Effector CD4-positive, alpha-beta T cell (primary cell): ENCODE measurements around the gene CIDEB.

Experiments
- DNase-seq: peaks from one replicate; pipeline ENCODE4 v3.0.0-alpha.2; 2020

Gene CIDEB

DNA sequence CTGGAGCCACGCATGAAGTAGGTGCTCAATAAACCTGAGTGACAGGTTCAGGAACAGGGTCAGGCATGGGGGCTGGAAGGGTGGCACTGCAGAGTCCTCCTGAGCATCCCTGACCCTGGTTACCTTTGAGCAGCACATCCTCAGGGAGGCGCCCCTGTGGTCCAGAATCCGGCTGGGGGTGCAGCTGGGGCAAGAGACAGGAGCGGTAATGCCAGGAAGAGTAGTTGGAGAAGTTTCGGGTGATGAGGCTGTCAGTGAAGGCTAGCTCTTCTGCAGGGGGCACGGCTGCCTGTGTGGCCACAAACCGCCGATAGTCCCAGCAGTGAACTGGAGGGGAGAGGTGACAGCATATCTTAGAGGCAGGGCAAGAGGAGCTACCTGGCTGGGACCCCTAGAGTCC, 38.4 kb downstream of the CIDEB start:
- DNase-seq, result no peak

DNA sequence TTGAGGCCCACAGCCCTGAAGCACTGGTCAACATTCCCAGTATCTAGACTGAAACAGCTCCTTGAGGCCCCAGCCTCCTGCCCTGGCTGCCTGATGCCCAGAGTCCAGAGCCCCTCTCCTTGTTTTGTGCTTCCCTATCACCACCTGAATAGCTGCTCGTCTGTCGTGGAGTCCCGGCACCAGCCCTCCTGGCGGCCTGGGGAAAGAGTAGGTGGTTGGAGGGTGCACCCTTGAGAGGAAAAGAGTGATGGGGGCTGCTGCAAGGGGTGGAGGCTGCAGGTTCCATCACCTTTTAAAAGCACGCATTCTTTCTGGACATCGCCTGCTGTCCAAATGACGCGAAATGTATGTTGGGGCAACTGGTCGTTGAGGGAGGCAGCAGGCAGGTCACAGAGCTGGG, 39.6 kb downstream of the CIDEB start:
- no peak for DNase-seq

DNA sequence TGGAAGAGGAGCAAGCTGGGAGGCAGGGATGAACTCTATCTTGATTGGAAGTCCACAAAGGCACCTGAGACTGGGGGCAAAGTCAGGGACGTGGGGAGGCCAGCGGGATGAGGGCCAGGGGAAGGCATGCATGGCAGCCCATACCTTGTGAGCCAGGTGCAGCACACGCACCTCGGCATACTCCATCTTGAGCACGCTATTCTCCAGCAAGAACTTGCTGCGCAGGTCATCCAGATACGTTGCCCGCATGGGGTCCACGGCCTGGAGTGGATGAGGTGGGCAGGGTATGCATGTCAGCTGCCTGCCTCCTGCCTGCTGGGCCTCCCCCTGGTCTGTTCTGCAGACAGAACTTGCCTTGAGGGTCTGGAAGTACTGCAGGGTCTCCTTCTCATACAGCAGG, 40.3 kb downstream of the CIDEB start:
- DNase-seq, result no peak

DNA sequence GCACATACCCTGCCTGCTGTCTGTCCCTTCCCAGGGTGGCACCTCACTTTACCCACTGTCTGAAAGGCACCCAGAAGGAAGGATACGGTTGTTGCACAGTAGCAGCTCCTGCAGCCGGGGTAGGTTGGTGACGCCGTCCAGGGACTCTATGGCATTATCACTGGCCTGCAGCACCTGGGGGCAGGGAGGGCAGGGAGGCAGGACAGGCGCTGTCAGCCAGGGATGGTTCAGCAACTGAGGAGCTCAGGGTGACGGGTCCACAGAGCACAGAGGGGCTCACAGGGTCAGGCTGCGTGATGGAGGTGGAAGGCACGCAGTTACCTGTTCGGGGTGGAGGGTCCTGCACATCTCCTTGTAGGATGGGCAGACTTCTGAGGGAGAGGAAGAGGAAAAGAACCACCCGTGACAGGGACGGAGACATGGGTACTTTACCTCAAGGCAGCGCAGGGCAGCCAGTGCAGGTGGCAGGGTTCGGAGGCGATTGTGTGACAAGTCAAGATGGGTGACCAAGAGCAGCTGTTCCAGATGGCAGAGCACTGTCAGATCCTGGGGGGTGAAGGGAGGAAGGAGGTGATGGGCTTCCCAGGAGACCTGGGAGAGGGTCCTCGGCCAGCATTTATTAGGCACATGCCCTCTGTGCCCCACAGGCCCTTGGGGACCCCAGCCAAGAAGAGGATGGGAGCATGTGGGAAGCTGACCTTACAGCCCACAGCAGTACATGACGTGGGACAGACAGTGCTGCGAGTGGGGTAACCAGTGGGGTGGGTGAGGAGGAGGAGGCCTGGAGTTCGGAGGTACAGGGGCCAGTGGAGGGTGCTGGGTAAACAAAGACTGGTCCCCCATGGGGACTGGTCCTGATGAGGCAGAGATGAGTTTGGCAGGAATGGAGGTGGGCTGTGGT, 41.2 kb downstream of the CIDEB start:
- DNase-seq, result no peak

DNA sequence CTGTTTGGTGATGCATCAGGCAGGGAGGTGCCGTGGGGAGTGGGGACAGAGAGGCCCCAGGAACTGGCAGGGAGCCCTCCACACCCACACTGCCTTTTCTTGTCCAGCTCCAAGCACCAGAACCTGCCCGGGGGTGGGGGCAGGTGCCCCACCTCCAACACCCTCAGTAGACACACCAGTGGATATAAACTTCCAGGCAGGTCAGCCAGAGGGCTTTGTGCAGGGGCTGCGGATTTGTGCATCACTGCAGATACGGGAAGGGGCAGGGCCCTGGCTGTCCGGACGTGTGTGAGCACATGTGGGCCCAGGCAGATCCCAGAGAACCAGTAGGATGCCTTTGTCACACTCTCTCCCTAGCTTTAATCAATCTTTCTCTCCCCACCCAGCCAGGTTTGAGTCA, 43.5 kb downstream of the CIDEB start:
- DNase-seq, result no peak

DNA sequence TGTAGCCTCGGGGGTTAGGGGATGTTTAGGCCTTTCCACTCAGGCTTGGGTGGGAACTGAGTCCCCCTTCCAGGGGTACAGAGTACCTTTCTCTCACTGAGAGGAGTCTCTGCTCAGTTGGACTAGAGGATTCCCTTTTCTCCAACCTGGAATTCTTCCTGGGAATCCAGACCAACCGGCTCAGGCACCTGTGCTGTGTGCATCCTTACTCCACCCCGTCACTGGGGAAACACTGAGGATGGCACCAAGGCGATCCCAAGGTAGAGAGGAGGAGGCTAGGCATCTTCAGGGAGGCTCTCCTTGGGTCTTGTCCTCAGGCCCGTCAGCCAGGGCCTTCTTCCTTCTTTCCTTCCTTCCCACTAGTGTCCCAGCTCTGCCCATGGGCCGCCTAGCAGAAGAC, 43.9 kb downstream of the CIDEB start:
- DNase-seq, result no peak

DNA sequence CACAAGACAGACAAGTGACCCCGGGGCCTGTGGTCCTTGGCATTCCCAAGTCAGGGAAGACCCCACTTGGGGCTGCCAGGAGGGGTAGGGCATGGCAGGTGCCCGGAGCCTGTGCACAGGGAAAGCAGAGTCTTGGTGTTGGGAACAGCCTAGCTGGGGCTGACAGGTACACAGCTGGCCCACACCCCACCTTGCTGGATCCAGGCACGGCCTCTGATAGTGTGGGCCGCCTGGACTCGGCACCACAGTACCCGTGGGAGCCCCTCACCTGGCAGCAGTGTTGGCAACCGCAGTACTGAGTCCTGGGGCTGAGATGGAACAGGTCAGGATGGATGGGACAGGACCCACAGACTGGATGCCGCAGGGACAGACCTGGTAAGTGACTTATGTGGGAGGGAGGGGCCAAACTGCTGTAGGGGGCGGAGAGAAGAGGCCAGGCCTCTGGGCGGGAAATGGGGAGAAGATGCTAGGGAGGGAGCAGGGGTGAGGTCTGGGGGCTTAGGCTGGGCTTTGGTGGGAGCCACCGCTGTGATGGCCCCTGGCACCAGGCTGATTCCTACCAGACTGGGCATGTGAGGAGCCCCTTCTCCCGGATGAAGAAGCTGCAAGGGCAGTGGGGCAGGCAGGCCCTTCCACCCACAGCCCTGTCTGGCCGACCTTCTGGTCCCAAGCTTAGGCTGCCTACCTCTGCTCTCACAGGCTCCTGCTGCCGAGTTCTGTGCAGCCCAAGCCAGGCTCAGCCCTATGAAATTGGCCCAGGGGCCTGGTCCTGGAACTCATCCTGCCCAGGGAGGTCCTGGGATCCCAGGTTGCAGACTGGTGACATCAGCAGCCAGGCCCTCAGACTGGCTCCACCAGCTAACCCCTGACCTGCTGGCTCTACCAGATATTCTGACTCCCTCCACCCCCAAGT, 44.7 kb downstream of the CIDEB start, which contains the start of gene TGM1:
Gene TGM1 (minus strand): TSS at position 357 of the 913 bp plus-strand sequence. CDS start 825 bp downstream, outside the sequence.
- no peak for DNase-seq

DNA sequence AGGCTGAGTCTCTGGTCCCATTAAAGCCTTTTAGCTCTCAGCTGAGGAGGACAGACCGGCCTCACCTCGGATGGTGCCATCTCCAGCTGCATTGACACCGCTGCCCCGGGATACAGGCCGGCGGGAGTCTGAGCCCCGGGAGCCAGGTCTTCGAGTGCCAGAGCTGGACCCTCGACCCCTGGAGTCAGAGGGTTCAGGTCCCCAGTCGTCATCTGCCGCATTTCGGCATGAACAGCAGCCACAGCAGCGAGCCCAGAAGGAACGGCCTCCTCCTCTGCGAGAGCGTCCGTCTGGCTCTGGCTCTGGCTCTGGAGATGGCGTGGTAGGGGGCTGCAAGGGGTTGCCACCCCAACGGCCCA, 45.8 kb downstream of the CIDEB start:
- no peak for DNase-seq

DNA sequence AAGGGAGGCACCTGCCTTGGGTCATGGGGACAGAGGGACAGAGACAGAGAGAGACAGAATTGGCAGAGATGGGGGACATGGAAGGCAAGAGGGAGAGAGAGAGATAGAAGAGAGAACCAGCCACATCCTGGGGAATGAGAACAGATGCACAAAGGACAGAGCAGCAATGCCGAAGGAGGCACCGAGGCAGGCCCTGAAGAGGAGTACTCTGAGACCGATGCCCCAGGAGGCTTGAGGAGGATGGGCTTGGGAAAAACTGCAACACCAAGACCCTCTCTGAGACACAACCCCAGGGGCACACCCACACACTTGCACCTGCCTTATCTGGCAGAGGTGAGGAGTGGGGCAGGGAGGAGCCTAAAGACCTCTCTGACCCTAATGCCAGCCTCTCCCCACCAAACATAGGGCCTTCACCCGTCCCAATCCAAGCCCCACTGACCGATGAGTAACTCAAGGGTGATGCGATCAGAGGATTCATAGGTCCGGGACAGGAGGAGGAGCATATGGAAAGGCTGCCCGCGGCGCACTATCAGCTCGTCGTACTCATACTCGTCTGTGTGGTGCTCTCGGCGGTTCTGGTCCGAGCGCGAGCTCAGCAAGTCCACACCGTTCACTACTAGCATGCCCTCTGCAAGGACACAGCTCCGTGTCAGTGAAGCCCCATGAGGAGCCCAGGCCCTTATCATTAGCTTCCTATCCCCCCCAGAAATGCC, 46.4 kb downstream of the CIDEB start:
- DNase-seq, result no peak

DNA sequence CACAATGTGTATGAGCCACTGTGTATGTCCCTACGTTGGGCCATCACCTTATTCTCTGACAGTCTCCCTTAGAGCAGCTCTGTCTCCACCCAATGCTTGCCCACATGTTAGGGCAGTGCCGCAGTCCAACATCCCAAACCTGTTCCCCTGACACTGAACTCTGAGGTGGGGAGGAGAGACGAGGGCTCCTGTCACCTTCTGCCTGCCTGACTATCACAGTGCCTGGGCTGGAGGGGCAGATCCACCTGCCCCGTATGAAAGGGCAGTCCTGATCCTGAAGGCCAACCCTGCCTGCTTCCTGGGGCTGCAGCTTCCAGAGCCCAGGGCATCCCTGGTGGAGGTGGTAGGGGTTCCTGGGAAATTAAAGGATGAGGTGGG, 47.0 kb downstream of the CIDEB start:
- no peak for DNase-seq

DNA sequence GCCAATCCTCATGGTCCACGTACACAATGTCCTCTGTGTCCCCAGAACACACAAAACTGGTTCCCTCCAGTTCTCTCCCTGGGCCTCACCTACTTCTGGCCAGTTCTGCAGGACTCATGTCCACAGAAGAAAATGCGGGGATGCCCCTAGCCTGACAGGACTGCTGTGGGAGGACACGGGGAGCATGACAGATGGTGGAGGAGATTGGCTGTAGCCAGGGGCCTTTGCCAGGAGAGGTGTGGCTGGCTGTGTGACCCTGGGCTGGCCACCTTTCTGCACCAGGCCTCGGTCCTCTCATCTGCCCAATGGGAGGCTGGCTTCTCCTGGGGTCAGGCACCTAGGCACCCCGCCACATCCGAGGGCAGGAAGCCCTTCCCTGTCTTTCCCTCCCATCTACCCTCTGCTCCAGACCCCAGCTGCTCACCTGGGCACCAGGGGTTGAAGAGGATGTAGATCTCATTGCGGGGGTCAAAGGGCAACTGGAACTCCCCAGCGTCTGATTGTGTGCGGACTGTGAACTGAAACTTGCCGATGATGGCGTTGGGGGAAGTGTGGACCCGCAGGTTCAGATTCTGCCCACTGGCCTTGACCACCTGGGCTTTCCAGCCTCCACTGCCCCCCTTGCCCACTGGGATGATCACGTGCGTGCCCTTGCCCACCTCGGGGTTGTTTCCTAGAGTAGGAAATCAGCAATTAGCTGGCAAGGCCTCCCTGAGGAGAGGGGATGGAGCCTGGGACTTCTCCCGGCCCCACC, 47.6 kb downstream of the CIDEB start:
- no peak for DNase-seq

DNA sequence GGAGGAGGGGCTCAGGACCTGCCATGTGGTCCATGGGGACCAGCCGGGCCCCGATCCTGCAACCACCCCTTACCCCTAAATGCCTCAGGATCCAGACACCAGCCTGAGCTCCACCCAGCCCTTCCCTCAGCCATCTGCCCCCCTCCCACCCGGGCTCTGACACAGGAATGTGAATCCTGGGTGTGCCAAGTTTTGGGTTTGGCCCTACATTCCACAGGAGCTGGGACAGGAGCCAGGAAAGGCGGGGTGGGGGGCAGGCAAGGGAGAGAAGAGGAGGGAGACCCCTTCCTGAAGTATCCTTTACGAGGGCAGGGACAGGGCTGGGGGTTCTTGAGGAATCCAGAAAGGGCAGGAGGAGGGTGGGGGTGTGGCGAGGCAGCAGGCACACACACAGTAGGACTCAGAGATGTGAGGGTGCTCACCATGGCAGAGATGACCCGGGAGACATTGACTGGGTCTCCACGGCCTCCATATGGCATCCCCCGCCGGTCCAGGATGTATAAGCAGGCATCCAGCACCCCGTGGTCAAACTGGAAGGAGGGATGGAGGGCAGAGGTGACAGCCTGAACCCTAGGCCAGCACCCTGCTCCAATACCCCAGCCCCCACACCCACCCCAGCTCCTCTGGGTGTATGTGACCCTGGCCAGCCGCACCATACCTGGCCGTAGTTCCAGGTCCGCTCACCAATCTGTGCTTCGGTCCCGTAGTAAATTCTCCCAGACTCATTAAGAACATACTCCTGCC, 48.3 kb downstream of the CIDEB start:
- DNase-seq, result no peak

DNA sequence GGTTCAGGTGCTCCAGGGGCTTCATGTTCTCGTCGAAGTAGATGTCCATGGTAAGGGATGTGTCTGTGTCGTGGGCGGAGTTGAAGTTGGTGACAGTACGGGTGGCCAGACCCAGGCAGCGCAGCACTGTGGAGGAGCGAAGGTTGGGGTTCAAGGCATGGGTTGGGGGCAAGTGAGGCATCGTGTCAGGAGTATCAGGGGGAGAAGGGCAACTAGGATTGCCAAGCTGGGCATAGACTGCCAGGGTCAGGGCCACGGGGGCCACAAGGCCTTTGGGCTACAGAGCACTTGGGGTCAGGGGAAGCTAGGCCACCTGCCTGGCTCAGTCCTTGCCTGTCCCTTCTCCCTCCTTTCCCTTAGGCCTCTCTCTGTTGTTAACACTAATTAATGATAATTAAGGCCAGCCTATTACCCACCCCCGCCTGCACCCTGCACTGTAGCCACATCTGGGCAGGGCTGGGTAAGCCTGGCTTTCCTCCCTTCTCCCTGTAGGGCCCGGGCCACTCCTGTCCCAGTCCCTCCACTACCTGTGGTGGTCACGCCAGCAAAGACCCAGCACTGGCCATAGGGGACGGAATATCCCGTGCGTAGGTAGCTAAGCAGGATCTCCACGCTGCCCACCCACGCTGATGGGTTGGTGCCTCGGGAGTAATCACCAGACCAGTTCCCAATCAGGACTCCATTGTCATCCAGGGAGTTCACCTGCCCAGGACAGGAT, 49.1 kb downstream of the CIDEB start:
- no peak for DNase-seq

DNA sequence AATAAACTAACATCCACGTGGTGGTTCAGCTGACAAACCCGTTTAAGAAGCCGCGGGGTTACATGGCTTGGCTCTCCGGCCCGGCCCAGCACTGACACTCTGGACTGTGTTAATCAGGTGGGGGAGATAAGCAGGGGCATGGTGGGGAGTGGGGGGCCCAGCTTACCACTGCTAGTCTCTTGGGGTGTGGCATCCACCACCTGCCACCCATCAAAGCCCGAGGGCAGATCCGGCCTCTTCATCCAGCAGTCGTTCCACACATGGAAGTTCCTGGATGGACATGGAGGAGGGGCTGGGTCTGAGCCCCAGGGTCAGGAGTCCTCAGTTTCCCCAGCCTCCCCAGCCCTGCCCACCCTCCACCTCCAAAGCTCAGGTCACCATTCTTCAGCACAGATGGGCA, 49.7 kb downstream of the CIDEB start:
- DNase-seq, result no peak

DNA sequence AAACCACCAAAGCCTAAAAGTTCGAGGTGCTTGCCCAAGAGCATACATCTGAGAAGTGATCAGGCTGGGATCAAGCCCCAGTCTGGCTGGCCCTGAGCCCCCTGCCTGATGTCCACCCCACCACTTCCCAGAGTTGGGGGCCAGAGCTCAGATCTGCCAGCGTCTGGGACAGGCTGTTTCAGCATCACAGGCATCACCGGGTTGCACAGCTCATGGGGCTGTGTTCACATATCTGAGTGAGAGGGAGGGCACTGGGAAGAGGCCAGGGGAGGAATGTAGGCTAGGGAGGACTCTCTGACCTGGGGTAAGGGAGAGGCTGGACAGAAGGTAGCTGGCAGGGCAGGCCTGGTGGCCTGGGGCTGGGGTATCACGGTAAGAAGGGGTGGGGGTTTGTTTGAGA, 50.8 kb downstream of the CIDEB start:
- DNase-seq, result no peak

DNA sequence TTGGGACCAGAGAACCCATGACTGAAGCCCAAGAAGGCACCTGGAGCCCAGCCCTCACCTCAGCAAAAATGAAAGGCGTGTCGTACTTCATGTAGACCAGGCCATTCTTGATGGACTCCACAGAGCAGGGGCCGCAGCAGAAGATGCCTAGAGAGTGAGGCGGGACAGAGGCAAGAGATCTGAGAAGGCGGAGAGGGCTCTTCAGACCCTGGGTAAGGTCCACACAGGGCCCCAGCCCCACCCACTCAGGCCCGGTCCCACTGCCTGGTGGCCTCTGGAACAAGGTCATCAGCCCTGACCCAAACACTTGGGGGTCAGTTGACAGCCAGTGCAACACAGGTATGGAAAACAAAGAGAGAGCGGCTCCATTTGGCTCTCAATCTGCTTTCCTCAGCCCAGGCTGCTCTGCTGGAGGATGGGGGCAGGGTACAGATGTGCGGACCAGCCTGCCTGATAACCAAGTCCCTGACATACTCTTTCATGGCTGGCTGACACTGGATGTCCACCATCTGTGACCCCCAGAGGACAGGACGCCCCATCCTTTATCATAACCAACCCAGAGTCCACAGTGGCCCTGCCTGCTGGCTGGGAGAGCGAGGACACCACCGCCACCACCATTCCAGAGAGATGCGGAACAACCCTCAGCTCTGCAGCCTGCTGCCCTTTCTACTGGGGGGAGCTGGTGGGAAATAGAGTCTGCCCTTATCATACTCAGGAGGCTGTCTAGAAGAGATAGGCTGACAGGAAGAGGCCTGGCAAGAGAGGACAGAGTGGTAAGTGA, 51.7 kb downstream of the CIDEB start:
- no peak for DNase-seq

DNA sequence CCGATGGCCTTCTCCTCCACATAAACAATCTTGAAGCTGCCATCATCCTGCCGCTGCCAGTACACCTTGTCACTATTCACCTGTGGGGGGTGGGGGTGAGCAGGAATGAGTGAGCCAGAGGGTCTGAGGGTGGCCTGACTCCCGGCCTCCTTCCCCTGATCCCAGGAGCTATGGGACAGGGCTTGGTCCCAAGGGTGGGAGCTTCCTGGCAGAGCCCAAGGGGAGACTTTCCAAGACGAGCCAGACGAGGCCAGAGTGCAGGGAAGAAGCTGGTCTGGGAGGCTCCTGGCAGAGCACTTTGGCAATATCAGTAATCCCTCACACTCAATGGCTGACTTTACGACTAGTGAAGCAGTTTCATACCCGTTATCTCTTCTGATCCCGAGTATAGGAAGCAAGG, 52.3 kb downstream of the CIDEB start:
- DNase-seq, result no peak
